Measurements from ENCODE around the gene EGFL8.

- TF ChIP-seq CTCF (IDR thresholded peaks at IDR 0.05): no peak
- no peak for TF ChIP-seq POLR2AphosphoS5 (IDR thresholded peaks at IDR 0.05; ENCODE audit: insufficient read depth in 1 of 2, low read depth in 1 of 2)
- TF ChIP-seq POLR2A (IDR thresholded peaks at IDR 0.05): no peak
Measured at GRCh38 chr6:32213649-32214048, 49.3 kb downstream of the EGFL8 start.
